ENCODE data around the gene PAK1.

DNA sequence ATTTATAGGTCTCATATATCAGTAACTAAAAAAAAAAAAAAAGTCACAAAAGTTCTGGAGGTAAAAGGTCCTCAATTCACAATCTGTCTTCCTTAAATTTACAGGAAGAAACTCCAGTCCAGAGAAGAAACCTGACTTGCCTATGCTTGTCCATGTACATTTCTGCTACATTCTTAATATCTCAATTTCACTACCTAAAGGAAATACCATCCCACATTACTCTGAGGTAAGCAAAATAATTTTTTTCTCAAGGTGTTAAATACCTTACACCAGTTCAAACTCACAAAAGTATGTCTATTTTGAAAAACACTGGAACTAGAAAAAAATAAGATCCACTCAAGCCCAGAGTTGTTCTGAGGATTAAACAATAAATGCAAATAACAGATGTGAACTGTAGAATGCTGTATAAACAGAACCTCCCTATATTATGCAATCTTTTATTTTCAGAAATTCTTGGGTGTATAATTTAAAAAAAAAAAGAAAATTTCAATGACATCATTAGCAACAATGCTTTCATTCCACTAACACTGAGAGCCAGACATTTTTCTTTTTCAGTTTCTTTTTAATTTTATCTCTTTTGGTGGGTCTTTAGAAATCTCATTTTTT, 122.5 kb downstream of the PAK1 start:
- TF ChIP-seq POLR2A (IDR thresholded peaks at IDR 0.05; ENCODE audit: low read depth, low read length) (no peak), POLR2AphosphoS5 (IDR thresholded peaks at IDR 0.05; ENCODE audit: low read depth, low read length) (no peak), TAF1 (IDR thresholded peaks at IDR 0.05; ENCODE audit: borderline replicate concordance, low read depth, low read length) (no peak)

Measured in GM12892 (cell line).